ENCODE results near the gene SLC10A3.

Gene SLC10A3

GRCh38 chrX:154440623-154441357 is 49.6 kb downstream of the SLC10A3 start:
- ChIA-PET POLR2A (interaction anchor here (1.0 to 1.7 kb wide), 4 partner anchors 13 to 87 kb away, joined by 3 to 6 read pairs (median 4); no protein-coding TSS in a partner anchor), CTCF (no interaction called here)
- TF ChIP-seq CTBP1 (IDR thresholded peaks at IDR 0.05; ENCODE audit: borderline replicate concordance) (no peak), PKNOX1 (IDR thresholded peaks at IDR 0.05) (no peak)
- DNase-seq (ENCODE audit: extremely low spot score), result no peak

DNA sequence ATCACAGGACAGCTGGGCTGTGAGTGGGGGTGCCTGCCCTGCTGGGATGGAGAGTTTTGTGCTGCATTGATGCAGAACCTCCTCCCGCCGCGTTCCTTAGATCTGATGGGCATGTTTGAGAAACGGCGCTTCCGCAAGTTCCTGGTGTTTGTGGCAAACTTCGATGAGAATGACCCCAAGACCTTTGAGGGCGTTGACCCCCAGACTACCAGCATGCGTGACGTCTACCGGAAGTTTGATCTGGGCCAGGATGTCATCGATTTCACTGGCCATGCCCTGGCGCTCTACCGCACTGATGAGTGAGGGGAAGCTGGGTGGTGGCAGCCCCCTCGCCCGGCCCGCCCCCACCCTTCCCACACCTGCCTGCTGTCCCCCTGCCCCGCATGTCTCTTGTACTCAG is 50.6 kb downstream of the SLC10A3 start:
- POLR2A ChIA-PET, result interaction anchor here (1.5 kb wide), 1 partner anchor 9 kb away, joined by 3 read pairs; no protein-coding TSS in a partner anchor
- CTCF ChIA-PET, result no interaction called here
- no peak for TF ChIP-seq TARDBP (IDR thresholded peaks at IDR 0.05)
- TF ChIP-seq NFRKB (IDR thresholded peaks at IDR 0.05), result no peak
- TF ChIP-seq FOXK2 (IDR thresholded peaks at IDR 0.05), result no peak
- TF ChIP-seq CTBP1 (IDR thresholded peaks at IDR 0.05; ENCODE audit: borderline replicate concordance), result no peak
- no peak for TF ChIP-seq ELF4 (IDR thresholded peaks at IDR 0.05)
- no peak for TF ChIP-seq SUZ12 (IDR thresholded peaks at IDR 0.05)
- DNase-seq (ENCODE audit: extremely low spot score), result no peak

DNA sequence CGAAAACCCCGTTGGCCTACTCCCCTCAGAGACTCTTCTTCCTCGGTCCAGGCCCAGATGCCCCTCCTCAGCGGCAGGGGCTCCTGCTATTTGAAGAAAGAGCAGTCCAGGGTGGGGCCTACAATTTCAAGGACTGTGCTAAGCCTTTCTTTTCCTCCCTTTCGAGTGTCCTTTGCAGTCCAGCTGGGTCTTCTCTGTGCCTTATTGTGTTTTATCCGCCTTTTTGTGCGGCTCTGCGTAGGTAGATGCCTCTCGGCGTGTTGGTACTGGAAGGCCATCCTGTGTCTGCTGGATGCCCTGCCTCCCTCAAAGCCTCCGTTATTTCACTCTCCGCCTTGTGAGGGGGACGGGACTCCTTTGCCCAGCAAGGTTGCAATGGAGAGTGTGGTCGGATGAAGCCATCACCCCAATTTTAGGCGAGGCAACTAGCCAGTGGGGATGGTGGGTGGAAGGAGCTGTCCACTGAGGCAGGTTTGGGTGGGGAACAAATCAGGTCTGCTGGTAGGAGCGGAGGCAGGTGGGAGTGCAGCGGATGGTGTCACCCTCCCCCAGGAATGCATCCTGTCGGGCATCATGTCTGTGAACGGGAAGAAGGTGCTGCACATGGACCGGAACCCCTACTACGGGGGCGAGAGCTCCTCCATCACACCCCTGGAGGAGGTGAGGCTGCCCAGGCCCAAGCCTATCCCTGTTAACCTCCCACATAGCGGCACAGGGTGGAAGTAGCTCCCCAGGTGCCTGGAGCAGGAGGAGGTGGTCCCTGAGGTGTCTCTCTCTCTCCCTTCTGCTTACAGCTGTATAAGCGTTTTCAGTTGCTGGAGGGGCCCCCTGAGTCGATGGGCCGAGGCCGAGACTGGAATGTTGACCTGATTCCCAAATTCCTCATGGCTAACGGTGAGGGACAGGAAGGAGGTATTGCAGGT is 52.2 kb downstream of the SLC10A3 start:
- POLR2A ChIA-PET, result interaction anchor here (0.8 to 1.5 kb wide), 4 partner anchors 10 to 52 kb away, joined by 3 to 5 read pairs (median 4); partner anchors contain the start of genes ATP6AP1 and SLC10A3
- no peak for TF ChIP-seq SP1 (IDR thresholded peaks at IDR 0.05)
- TF ChIP-seq TARDBP (IDR thresholded peaks at IDR 0.05), result no peak
- no peak for TF ChIP-seq CTBP1 (IDR thresholded peaks at IDR 0.05; ENCODE audit: borderline replicate concordance)
- TF ChIP-seq FOXM1 (IDR thresholded peaks at IDR 0.05; ENCODE audit: borderline replicate concordance), result no peak
- no peak for TF ChIP-seq LEF1 (IDR thresholded peaks at IDR 0.05; ENCODE audit: borderline replicate concordance)
- no peak for TF ChIP-seq BHLHE40 (IDR thresholded peaks at IDR 0.05; ENCODE audit: borderline replicate concordance)
- no peak for TF ChIP-seq PKNOX1 (IDR thresholded peaks at IDR 0.05)
- no peak for TF ChIP-seq L3MBTL2 (conservative IDR thresholded peaks at IDR 0.05)
- no peak for TF ChIP-seq ZNF384 (IDR thresholded peaks at IDR 0.05)
- TF ChIP-seq HDGF (IDR thresholded peaks at IDR 0.05; ENCODE audit: borderline replicate concordance), result no peak
- no peak for TF ChIP-seq SUZ12 (IDR thresholded peaks at IDR 0.05)
- no peak for TF ChIP-seq ARNT (IDR thresholded peaks at IDR 0.05)
- CTCF ChIA-PET, result no interaction called here
- DNase-seq (ENCODE audit: extremely low spot score), result no peak

Data from HEK293T (cell line).